HG02759 (cell line): ENCODE measurements around the gene FOXB2.
"Not testable (repeated sequence)": the region's sequence is repeated elsewhere in the genome, so short reads cannot be mapped to it uniquely, and the experiment has no call there.

Experiments
- ATAC-seq: cut with Tn5 transposase; IDR thresholded peaks from one replicate; pipeline ENCODE4 v1.9.1; 2021; ENCODE audit warnings: mild to moderate bottlenecking, moderate library complexity; ENCODE audit not compliant: unreplicated experiment

Gene FOXB2

GRCh38 chr9:77016121-77016525 is 3.3 kb upstream of the FOXB2 start:
- no peak for ATAC-seq

GRCh38 chr9:77016526-77017504 is 2.6 kb upstream of the FOXB2 start:
- no peak for ATAC-seq

- no peak for ATAC-seq
Observed at GRCh38 chr9:77017505-77017894, 2.0 kb upstream of the FOXB2 start.

- ATAC-seq = no peak
Observed at GRCh38 chr9:77018058-77018968, 1.1 kb upstream of the FOXB2 start.

- ATAC-seq = no peak
Observed at GRCh38 chr9:77018969-77019235, 553 bp upstream of the FOXB2 start.

GRCh38 chr9:77019926-77020412 is 514 bp downstream of the FOXB2 start:
- no peak for ATAC-seq

- no peak for ATAC-seq
Observed at GRCh38 chr9:77020413-77021290, 1.2 kb downstream of the FOXB2 start.

- ATAC-seq = no peak
Observed at GRCh38 chr9:77021291-77021894, 1.9 kb downstream of the FOXB2 start.

GRCh38 chr9:77021922-77022782 is 2.7 kb downstream of the FOXB2 start:
- ATAC-seq = no peak

- ATAC-seq = no peak
Observed at GRCh38 chr9:77022783-77023440, 3.5 kb downstream of the FOXB2 start.

- ATAC-seq = no peak
Observed at GRCh38 chr9:77023726-77024125, 4.3 kb downstream of the FOXB2 start.

- no peak for ATAC-seq
Observed at GRCh38 chr9:77024776-77025545, 5.5 kb downstream of the FOXB2 start.

- ATAC-seq = no peak
Observed at GRCh38 chr9:77028478-77028877, 9.0 kb downstream of the FOXB2 start.

- ATAC-seq = no peak
Observed at GRCh38 chr9:77030045-77030444, 10.6 kb downstream of the FOXB2 start.

GRCh38 chr9:77038281-77039036 is 19.0 kb downstream of the FOXB2 start:
- no peak for ATAC-seq

- ATAC-seq = no peak
Observed at GRCh38 chr9:77040340-77040739, 20.9 kb downstream of the FOXB2 start.

- not testable (repeated sequence) for ATAC-seq
Observed at GRCh38 chr9:77043743-77044142, 24.3 kb downstream of the FOXB2 start.
